Esophagus muscularis mucosa (tissue), 4 donors: Measurements from ENCODE around the gene CYSTM1. TPM values are rescaled to one million over a fixed set of nuclear protein-coding genes. Genes with fewer than 3 reads are reported as not detected.
A peak's percentile ranks its signal among the peaks of the same experiment; 100 is the strongest.

Experiments
- DNase-seq: peaks from one replicate; pipeline ENCODE4 v3.0.0-alpha.2; 2017; ENCODE audit errors: extremely low spot score
- H3K27ac ChIP-seq, 4 donors: fragments of 200-600 bp; sonication (generic); replicated peaks in 1 of 4; 1 replicate in 3 of 4; 2 replicates in 1 of 4; pipeline ENCODE4 v1.5.1; 2016 to 2019; ENCODE audit warnings: mild to moderate bottlenecking in 1 of 4
- H3K27me3 ChIP-seq, 4 donors: fragments of 200-600 bp; sonication (generic); one replicate each; pipeline versions ENCODE4 v1.5.1 to v1.6.0; 2016 to 2019
- H3K36me3 ChIP-seq, 4 donors: fragments of 200-600 bp; sonication (generic); one replicate each; pipeline ENCODE4 v1.5.1; 2016 to 2019
- H3K4me1 ChIP-seq, 4 donors: fragments of 200-600 bp; sonication (generic); one replicate each; pipeline ENCODE4 v1.5.1; 2016 to 2019
- H3K4me3 ChIP-seq, 4 donors: fragments of 200-600 bp; sonication (generic); 1 replicate in 2 of 4; 2 replicates in 2 of 4; pipeline ENCODE4 v1.5.1; 2016 to 2019; ENCODE audit warnings: mild to moderate bottlenecking in 4 of 4, moderate library complexity in 1 of 4
- H3K9me3 ChIP-seq, 4 donors: fragments of 200-600 bp; sonication (generic); 1 replicate in 3 of 4; 2 replicates in 1 of 4; pipeline ENCODE4 v1.5.1; 2016 to 2019
- EP300 ChIP-seq: sonication (generic); formaldehyde crosslinking; IDR thresholded peaks from one replicate; pipeline ENCODE4 v1.6.1; 2017; ENCODE audit warnings: antibody characterized with exemption
- POLR2A ChIP-seq: fragments of 450-650 bp; IDR thresholded peaks from one replicate; pipeline ENCODE4 v1.6.1; 2017; ENCODE audit warnings: antibody characterized with exemption, moderate library complexity, mild to moderate bottlenecking, low read depth
- POLR2AphosphoS5 ChIP-seq, 2 donors: sonication (generic); formaldehyde crosslinking; IDR thresholded peaks; one replicate each; pipeline ENCODE4 v1.6.1; 2017; ENCODE audit warnings: antibody characterized with exemption in 2 of 2
- WGBS: methylation state at CpG from one replicate; pipeline ENCODE4 v1.1.5; 2018; 5-methylcytosine and 5-hydroxymethylcytosine counted together
- intact Hi-C: fragments of 100-400 bp; cut with DNase I; formaldehyde crosslinking; loops from one replicate; pipeline ENCODE4 v1.15.1; 2023
- total RNA-seq, 4 donors: library from RNA; depleted of rRNA; stranded (reverse); fragments of >200 nt; gene quantifications; one replicate each; pipeline versions ENCODE4 v1.1.0 to v1.2.1, GENCODE V29; 2016
- TF ChIP-seq, protein P1 (sequence below), 3 experiments: fragments of 200-600 bp in 2 of 3; fragments of 450-650 bp in 1 of 3; sonication (generic) in 2 of 3; IDR thresholded peaks; one replicate each; pipeline ENCODE4 v1.5.1; 2017 to 2019; ENCODE audit warnings: antibody characterized with exemption in 3 of 3, mild to moderate bottlenecking in 2 of 3, moderate library complexity in 1 of 3

CYSTM1 gene
- total RNA-seq, 4 donors from 2014 or later = 54.0 to 81.0 (median 67.8) TPM

DNA sequence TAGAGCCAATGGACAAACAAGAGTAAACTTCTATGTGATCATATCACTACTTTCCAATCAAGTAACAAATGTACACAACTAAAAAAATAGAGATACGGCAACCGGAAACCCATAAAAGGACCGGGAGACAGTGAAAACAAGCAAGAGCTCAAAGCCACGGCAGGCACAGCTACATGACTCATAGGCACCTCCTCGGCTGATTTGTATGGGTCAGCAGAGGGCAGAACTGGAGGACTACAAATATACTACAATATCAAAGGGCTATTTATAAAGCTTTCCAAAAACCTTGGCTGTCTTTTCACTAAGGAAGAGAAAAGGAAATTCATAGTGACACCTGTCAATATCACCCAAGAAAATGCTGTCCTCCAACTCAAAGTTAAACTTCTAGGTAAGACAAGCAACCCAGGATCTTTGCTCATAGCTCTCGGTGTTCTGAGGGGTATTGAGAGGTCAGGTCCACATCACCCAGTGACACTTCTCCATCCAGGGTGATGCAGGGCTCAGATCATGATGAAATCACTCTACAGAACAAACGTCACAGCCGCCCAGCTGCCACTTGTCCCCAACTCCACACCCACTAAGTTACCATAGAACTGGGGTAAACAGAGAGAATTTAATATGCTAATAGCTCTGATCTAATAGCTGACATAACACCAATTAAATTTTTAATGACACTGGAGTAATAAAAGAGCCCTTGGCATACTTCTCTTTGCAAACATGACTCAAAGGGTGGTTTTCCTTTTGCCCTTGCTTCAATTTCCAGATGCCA lies 86.6 kb downstream of the CYSTM1 start:
- Histone ChIP-seq H3K9me3 (no peaks in the 10 kb centered on the region), H3K36me3 (peaks cover 0 to 8% (median 0%) of the 10 kb centered on the region in 4 donors), H3K4me1 (peaks cover 17 to 22% (median 20%) of the 10 kb centered on the region in 4 donors), H3K27ac (peak overlapping the region; percentile 24 to 62 (median 62)), H3K27me3 (no peaks in the 10 kb centered on the region), H3K4me3 (peak overlapping the region in 2 of 4 donors; percentile 3 to 10)
- 14% methylated on average over 8 of the region's 8 CpGs for WGBS
- TF ChIP-seq EP300 = no peak
- TF ChIP-seq POLR2AphosphoS5 (IDR thresholded peaks at IDR 0.05) = peak; percentile 45 to 59
- TF ChIP-seq POLR2A = no peak
- TF ChIP-seq, protein P1, sequence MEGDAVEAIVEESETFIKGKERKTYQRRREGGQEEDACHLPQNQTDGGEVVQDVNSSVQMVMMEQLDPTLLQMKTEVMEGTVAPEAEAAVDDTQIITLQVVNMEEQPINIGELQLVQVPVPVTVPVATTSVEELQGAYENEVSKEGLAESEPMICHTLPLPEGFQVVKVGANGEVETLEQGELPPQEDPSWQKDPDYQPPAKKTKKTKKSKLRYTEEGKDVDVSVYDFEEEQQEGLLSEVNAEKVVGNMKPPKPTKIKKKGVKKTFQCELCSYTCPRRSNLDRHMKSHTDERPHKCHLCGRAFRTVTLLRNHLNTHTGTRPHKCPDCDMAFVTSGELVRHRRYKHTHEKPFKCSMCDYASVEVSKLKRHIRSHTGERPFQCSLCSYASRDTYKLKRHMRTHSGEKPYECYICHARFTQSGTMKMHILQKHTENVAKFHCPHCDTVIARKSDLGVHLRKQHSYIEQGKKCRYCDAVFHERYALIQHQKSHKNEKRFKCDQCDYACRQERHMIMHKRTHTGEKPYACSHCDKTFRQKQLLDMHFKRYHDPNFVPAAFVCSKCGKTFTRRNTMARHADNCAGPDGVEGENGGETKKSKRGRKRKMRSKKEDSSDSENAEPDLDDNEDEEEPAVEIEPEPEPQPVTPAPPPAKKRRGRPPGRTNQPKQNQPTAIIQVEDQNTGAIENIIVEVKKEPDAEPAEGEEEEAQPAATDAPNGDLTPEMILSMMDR (IDR thresholded peaks at IDR 0.05) = peak in 2 of 3 experiments; percentile 10 to 15
- DNase-seq = no peak
- intact Hi-C loops = no loop called here

DNA sequence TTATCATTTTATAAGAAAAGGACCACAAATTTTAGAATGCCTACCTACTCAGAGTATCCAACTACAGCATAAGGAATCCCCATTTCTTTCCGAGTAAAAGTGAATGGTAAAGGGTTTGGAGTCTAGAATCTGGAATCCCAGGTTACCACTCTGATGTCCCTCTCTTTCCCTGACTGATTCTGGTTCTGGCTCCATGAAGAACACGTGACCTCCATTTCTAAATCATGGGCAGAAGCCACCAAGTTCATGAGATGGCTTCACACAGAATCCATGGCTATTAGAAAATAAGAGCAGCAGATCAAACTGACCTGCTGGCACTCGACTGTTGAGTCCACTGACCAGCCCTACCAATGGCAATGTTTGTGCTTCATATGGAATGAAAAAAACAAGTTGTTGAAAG lies 87.2 kb downstream of the CYSTM1 start:
- Histone ChIP-seq H3K9me3 (no peaks in the 10 kb centered on the region), H3K27ac (peak overlapping the region; percentile 24 to 62 (median 62)), H3K4me3 (no peak overlapping the region), H3K36me3 (peaks cover 0 to 8% (median 0%) of the 10 kb centered on the region in 4 donors), H3K27me3 (no peaks in the 10 kb centered on the region), H3K4me1 (peaks cover 21 to 28% (median 25%) of the 10 kb centered on the region in 4 donors)
- TF ChIP-seq POLR2AphosphoS5 (IDR thresholded peaks at IDR 0.05) (no peak), POLR2A (no peak), EP300 (no peak)
- TF ChIP-seq, protein P1 (IDR thresholded peaks at IDR 0.05) = no peak
- intact Hi-C loops = no loop called here
- peak; percentile 60 for DNase-seq
- WGBS = 57% methylated on average over 3 of the region's 3 CpGs

DNA sequence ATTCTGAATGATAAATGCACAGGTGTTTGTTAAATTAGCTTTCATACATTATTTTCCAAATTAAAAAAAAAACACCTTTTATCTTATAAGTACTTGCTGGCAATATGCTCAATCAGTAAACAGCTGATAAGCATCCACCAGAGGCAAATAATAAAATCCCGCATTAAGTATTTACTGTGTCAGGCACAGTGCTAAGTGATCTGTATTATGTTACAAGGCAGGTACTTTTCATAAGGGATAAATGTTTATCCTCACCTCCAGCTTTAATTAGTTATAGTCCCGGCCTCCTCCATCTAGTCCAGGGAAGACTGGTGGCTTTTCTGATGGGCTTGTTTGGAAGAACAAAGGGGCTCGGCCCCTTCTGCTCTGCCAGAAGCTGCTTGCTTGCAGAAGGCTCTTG lies 87.9 kb downstream of the CYSTM1 start:
- Histone ChIP-seq H3K4me1 (peaks cover 25 to 31% (median 28%) of the 10 kb centered on the region in 4 donors), H3K27ac (no peak overlapping the region), H3K9me3 (no peaks in the 10 kb centered on the region), H3K36me3 (peaks cover 0 to 8% (median 0%) of the 10 kb centered on the region in 4 donors), H3K4me3 (no peak overlapping the region), H3K27me3 (no peaks in the 10 kb centered on the region)
- no peak for DNase-seq
- 78% methylated on average over 3 of the region's 3 CpGs for WGBS
- intact Hi-C loops = no loop called here
- TF ChIP-seq POLR2AphosphoS5 (IDR thresholded peaks at IDR 0.05) (no peak), POLR2A (no peak), EP300 (no peak)
- TF ChIP-seq, protein P1 (IDR thresholded peaks at IDR 0.05) = no peak

DNA sequence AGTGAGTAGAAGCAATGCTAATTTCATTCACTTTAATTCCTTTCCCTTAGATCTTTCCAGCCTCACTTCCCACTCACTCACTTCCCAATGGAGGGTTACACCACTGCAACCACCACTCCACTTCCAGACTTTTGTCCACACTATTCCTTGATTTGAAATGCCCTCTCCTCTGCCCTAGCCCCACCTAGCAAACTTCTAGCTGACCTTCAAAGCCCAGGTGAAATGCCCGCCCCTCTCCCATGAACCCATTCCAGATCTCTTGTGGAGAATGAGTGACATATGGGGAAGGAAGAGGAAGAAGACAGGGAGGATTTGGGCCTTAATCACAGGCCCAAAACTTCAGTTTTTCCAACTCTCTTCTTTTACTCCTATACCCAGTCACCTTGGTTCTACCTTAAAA lies 90.9 kb downstream of the CYSTM1 start:
- no peaks in the 10 kb centered on the region for H3K27me3 ChIP-seq
- TF ChIP-seq POLR2A = no peak
- no peak for TF ChIP-seq EP300
- TF ChIP-seq POLR2AphosphoS5 (IDR thresholded peaks at IDR 0.05) = no peak
- TF ChIP-seq, protein P1 (IDR thresholded peaks at IDR 0.05) = no peak
- H3K36me3 ChIP-seq = peaks cover 0 to 4% (median 0%) of the 10 kb centered on the region in 4 donors
- 100% methylated on average over 1 of the region's 1 CpG for WGBS
- intact Hi-C loops = no loop called here
- peaks cover 22 to 30% (median 25%) of the 10 kb centered on the region in 4 donors for H3K4me1 ChIP-seq
- no peaks in the 10 kb centered on the region for H3K9me3 ChIP-seq
- DNase-seq = no peak
- H3K4me3 ChIP-seq = no peak overlapping the region
- no peak overlapping the region for H3K27ac ChIP-seq
